ENCODE measurements around the gene C2. TPM values are rescaled to one million over a fixed set of nuclear protein-coding genes. Genes with fewer than 3 reads are reported as not detected.
"Not testable (repeated sequence)": the region's sequence is repeated elsewhere in the genome, so short reads cannot be mapped to it uniquely, and the experiment has no call there.

Gene C2
- total RNA-seq, 1 experiment from 2014 or later: 1.3 TPM

DNA sequence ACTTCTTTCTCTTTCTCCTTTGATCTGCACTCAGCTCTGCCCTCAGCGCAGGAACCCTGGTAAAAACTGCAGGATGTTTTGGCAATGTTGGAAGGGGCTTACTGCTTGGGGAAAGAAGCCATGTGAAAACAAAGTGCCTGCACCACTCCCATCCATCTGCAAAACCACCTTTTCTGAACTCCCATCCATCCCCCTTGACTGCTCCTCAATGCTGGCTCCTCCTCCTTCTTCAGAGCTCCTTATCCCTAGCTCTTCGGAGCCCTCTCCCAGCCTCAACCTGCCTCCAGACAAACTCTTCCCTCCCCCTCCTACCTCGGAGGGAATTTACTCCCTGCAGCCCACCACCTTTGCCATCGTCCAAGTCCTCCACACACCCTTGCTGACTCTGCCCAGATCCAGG lies 21.4 kb upstream of the C2 start:
- Mint-ChIP-seq H3K4me3 (peak overlapping the region; percentile 20; the same call in 1 of the 2 replicates), H3K36me3 (no peaks in the 10 kb centered on the region), H3K27me3 (ENCODE audit: low read depth) (peaks cover 5% of the 10 kb centered on the region), H3K4me1 (peaks cover 14% of the 10 kb centered on the region), H3K27ac (peak overlapping the region; percentile 85), H3K9me3 (no peaks in the 10 kb centered on the region)
- peak; percentile 31 for DNase-seq (ENCODE audit: low spot score)
- ChIA-PET POLR2A (interaction anchor here (1.1 to 1.2 kb wide), 2 partner anchors 10 to 66 kb away, joined by 3 read pairs; partner anchors contain the start of gene DXO), CTCF (interaction anchor here (1.0 to 2.3 kb wide), 6 partner anchors 10 to 140 kb away, joined by 3 to 14 read pairs (median 4); no protein-coding TSS in a partner anchor)
- TF ChIP-seq NFE2L1 (CRISPR knock-in tag; IDR thresholded peaks at IDR 0.05): 0 out of 2 replicates have a peak, but pooled peaks have one; percentile 19
- TF ChIP-seq, protein P1, sequence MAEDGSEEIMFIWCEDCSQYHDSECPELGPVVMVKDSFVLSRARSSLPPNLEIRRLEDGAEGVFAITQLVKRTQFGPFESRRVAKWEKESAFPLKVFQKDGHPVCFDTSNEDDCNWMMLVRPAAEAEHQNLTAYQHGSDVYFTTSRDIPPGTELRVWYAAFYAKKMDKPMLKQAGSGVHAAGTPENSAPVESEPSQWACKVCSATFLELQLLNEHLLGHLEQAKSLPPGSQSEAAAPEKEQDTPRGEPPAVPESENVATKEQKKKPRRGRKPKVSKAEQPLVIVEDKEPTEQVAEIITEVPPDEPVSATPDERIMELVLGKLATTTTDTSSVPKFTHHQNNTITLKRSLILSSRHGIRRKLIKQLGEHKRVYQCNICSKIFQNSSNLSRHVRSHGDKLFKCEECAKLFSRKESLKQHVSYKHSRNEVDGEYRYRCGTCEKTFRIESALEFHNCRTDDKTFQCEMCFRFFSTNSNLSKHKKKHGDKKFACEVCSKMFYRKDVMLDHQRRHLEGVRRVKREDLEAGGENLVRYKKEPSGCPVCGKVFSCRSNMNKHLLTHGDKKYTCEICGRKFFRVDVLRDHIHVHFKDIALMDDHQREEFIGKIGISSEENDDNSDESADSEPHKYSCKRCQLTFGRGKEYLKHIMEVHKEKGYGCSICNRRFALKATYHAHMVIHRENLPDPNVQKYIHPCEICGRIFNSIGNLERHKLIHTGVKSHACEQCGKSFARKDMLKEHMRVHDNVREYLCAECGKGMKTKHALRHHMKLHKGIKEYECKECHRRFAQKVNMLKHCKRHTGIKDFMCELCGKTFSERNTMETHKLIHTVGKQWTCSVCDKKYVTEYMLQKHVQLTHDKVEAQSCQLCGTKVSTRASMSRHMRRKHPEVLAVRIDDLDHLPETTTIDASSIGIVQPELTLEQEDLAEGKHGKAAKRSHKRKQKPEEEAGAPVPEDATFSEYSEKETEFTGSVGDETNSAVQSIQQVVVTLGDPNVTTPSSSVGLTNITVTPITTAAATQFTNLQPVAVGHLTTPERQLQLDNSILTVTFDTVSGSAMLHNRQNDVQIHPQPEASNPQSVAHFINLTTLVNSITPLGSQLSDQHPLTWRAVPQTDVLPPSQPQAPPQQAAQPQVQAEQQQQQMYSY (CRISPR knock-in tag; IDR thresholded peaks at IDR 0.05): peak; percentile 89
- TF ChIP-seq, protein P2, sequence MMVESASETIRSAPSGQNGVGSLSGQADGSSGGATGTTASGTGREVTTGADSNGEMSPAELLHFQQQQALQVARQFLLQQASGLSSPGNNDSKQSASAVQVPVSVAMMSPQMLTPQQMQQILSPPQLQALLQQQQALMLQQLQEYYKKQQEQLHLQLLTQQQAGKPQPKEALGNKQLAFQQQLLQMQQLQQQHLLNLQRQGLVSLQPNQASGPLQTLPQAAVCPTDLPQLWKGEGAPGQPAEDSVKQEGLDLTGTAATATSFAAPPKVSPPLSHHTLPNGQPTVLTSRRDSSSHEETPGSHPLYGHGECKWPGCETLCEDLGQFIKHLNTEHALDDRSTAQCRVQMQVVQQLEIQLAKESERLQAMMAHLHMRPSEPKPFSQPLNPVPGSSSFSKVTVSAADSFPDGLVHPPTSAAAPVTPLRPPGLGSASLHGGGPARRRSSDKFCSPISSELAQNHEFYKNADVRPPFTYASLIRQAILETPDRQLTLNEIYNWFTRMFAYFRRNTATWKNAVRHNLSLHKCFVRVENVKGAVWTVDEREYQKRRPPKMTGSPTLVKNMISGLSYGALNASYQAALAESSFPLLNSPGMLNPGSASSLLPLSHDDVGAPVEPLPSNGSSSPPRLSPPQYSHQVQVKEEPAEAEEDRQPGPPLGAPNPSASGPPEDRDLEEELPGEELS (CRISPR knock-in tag; IDR thresholded peaks at IDR 0.05): no peak
- TF ChIP-seq FOXP1 (CRISPR knock-in tag; IDR thresholded peaks at IDR 0.05; ENCODE audit: borderline replicate concordance): no peak
- TF ChIP-seq, protein P3, sequence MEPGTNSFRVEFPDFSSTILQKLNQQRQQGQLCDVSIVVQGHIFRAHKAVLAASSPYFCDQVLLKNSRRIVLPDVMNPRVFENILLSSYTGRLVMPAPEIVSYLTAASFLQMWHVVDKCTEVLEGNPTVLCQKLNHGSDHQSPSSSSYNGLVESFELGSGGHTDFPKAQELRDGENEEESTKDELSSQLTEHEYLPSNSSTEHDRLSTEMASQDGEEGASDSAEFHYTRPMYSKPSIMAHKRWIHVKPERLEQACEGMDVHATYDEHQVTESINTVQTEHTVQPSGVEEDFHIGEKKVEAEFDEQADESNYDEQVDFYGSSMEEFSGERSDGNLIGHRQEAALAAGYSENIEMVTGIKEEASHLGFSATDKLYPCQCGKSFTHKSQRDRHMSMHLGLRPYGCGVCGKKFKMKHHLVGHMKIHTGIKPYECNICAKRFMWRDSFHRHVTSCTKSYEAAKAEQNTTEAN (CRISPR knock-in tag; IDR thresholded peaks at IDR 0.05): no peak
- peak; percentile 71 for ATAC-seq

DNA sequence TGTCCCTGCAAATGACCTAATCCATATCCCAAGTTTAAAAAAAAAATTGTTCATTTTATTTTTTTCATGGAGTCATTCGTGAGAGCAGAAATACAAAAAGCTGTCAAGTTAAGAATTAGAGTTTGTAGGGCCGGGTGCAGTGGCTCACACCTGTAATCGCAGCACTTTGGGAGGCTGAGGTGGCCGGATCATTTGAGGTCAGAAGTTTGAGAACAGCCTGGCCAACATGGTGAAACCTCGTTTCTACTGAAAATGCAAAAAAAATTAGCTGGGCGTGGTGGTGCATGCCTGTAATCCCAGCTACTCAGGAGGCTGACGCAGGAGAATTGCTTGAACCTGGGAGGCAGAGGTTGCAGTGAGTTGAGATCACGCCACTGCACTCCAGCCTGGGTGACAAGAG lies 20.8 kb upstream of the C2 start:
- H3K27ac Mint-ChIP-seq: peak overlapping the region; percentile 85
- ChIA-PET CTCF (interaction anchor here (1.0 to 2.3 kb wide), 6 partner anchors 9 to 141 kb away, joined by 3 to 14 read pairs (median 4); no protein-coding TSS in a partner anchor), POLR2A (interaction anchor here (0.7 to 1.1 kb wide), 3 partner anchors 10 to 360 kb away, joined by 3 to 7 read pairs (median 3); partner anchors contain the start of gene ATP6V1G2)
- H3K4me1 Mint-ChIP-seq: peaks cover 14% of the 10 kb centered on the region
- H3K36me3 Mint-ChIP-seq; H3K4me3 Mint-ChIP-seq; H3K27me3 Mint-ChIP-seq (ENCODE audit: low read depth); H3K9me3 Mint-ChIP-seq; ATAC-seq; DNase-seq (ENCODE audit: low spot score): not testable (repeated sequence)

DNA sequence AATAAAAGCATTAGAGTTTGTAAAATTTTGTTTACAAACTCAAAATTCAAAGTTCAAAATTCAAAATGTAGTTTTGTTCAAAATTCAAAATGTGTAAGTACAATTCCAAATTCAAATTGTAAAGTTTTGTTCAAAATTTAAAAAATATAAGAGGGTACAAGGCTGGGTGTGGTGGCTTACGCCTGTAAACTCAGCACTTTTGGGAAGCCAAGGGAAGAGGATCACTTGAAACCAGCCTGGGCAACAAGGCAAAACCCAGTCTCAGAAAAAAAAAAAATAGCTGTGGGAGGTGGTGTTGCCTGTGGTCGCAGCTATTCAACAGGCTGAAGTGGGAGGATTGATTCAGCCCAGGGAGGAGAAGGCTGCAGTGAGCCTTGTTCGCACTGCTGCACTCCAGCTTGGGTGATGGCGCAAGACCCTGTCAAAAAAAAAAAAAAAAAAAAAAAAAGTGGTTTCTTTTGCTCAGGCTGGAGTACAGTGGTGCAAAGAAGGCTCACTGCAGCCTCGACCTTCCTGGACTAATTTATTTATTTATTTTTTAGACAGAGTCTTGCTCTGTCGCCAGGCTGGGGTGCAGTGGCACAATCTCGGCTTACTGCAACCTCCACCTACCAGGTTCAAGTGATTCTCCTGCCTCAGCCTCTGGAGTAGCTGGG lies 20.2 kb upstream of the C2 start:
- Mint-ChIP-seq H3K27ac (no peak overlapping the region), H3K9me3 (no peaks in the 10 kb centered on the region), H3K36me3 (no peaks in the 10 kb centered on the region), H3K4me3 (no peak overlapping the region), H3K4me1 (peaks cover 14% of the 10 kb centered on the region), H3K27me3 (ENCODE audit: low read depth) (peaks cover 5% of the 10 kb centered on the region)
- POLR2A ChIA-PET: interaction anchor here (0.7 to 1.1 kb wide), 3 partner anchors 11 to 361 kb away, joined by 3 to 7 read pairs (median 3); partner anchors contain the start of gene ATP6V1G2
- CTCF ChIA-PET: interaction anchor here (1.2 to 2.3 kb wide), 4 partner anchors 9 to 134 kb away, joined by 3 to 14 read pairs (median 4); no protein-coding TSS in a partner anchor
- DNase-seq (ENCODE audit: low spot score) (no peak), ATAC-seq (no peak)
- TF ChIP-seq, protein P4, sequence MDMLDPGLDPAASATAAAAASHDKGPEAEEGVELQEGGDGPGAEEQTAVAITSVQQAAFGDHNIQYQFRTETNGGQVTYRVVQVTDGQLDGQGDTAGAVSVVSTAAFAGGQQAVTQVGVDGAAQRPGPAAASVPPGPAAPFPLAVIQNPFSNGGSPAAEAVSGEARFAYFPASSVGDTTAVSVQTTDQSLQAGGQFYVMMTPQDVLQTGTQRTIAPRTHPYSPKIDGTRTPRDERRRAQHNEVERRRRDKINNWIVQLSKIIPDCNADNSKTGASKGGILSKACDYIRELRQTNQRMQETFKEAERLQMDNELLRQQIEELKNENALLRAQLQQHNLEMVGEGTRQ (CRISPR knock-in tag; IDR thresholded peaks at IDR 0.05): no peak
- TF ChIP-seq TEAD4 (CRISPR knock-in tag; IDR thresholded peaks at IDR 0.05): no peak
- TF ChIP-seq KAT7 (CRISPR knock-in tag; IDR thresholded peaks at IDR 0.05; ENCODE audit: borderline replicate concordance): no peak
- TF ChIP-seq, protein P5, sequence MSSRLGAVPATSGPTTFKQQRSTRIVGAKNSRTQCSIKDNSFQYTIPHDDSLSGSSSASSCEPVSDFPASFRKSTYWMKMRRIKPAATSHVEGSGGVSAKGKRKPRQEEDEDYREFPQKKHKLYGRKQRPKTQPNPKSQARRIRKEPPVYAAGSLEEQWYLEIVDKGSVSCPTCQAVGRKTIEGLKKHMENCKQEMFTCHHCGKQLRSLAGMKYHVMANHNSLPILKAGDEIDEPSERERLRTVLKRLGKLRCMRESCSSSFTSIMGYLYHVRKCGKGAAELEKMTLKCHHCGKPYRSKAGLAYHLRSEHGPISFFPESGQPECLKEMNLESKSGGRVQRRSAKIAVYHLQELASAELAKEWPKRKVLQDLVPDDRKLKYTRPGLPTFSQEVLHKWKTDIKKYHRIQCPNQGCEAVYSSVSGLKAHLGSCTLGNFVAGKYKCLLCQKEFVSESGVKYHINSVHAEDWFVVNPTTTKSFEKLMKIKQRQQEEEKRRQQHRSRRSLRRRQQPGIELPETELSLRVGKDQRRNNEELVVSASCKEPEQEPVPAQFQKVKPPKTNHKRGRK (CRISPR knock-in tag; IDR thresholded peaks at IDR 0.05; ENCODE audit: borderline replicate concordance): no peak
- TF ChIP-seq JUN (CRISPR knock-in tag; IDR thresholded peaks at IDR 0.05): no peak
- no peak for TF ChIP-seq ZNF671 (CRISPR knock-in tag; IDR thresholded peaks at IDR 0.05)

DNA sequence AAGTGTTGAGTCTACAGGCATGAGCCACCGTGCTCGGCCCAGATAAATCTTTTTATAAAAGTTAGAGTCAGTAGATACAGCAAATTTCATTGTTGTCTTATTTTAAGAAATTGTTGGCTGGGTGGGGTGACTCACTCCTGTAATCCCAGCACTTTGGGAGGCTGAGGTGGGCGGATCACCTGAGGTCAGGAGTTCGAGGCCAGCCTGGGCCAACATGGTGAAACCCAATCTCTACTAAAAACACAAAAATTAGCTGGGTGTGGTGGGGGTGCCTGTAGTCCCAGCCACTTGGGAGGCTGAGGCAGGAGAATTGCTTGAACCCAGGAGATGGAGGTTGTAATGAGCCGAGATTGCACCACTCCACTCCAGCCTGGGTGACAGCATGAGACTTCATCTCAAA lies 19.3 kb upstream of the C2 start:
- CTCF ChIA-PET: interaction anchor here (1.2 to 1.7 kb wide), 2 partner anchors 15 kb away, joined by 3 to 4 read pairs; no protein-coding TSS in a partner anchor
- ATAC-seq: not testable (repeated sequence)

More for the DNA sequence above, 19.3 kb upstream of the C2 start:
- H3K9me3 Mint-ChIP-seq; H3K36me3 Mint-ChIP-seq; H3K27ac Mint-ChIP-seq; POLR2A ChIA-PET; H3K4me1 Mint-ChIP-seq; DNase-seq (ENCODE audit: low spot score); H3K4me3 Mint-ChIP-seq; H3K27me3 Mint-ChIP-seq (ENCODE audit: low read depth): not testable (repeated sequence)
